Natural killer cell (primary cell): Measurements from ENCODE around the gene MTAP. TPM values are rescaled to one million over a fixed set of nuclear protein-coding genes. Genes with fewer than 3 reads are reported as not detected.

Experiments
- ATAC-seq, 3 donors: fragments of 150-1000 bp in 2 of 3; fragments of 200-7000 bp in 1 of 3; cut with Tn5 transposase; 1 replicate in 1 of 3; 2 replicates in 2 of 3; pipeline ENCODE4 v1.10.0; 2021; ENCODE audit warnings: mild to moderate bottlenecking in 2 of 3, moderate library complexity in 2 of 3
- DNase-seq, 2 donors: peaks; one replicate each; pipeline versions ENCODE4 v3.0.0 to v3.0.0-alpha.2; 2013 to 2021; ENCODE audit warnings: mixed read lengths in 1 of 2
- H3K27ac ChIP-seq: one replicate; pipeline ENCODE4 v1.5.1; 2013; ENCODE audit warnings: mild to moderate bottlenecking, low read length
- H3K27me3 ChIP-seq: one replicate; pipeline ENCODE4 v1.6.1; 2013; ENCODE audit warnings: low read length; ENCODE audit not compliant: control insufficient read depth, insufficient read depth
- H3K36me3 ChIP-seq: one replicate; pipeline ENCODE4 v1.6.1; 2013; ENCODE audit warnings: low read length; ENCODE audit not compliant: control insufficient read depth, insufficient read depth
- H3K4me1 ChIP-seq: one replicate; pipeline ENCODE4 v1.6.1; 2013; ENCODE audit warnings: low read length; ENCODE audit not compliant: control insufficient read depth, insufficient read depth
- H3K4me3 ChIP-seq: one replicate; pipeline ENCODE4 v1.5.1; 2013; ENCODE audit warnings: low read length
- H3K9me3 ChIP-seq: one replicate; pipeline ENCODE4 v1.6.1; 2013; ENCODE audit warnings: low read length; ENCODE audit not compliant: control insufficient read depth, insufficient read depth
- H3K27ac Mint-ChIP-seq, 2 donors: one replicate each; pipeline ENCODE4 v1.8.0; 2022; ENCODE audit warnings: mild to moderate bottlenecking in 2 of 2, mixed read lengths in 2 of 2, moderate library complexity in 1 of 2
- H3K27me3 Mint-ChIP-seq, 2 donors: one replicate each; pipeline ENCODE4 v1.8.0; 2022; ENCODE audit warnings: low read depth in 2 of 2, mixed read lengths in 2 of 2
- H3K36me3 Mint-ChIP-seq: one replicate; pipeline ENCODE4 v1.8.0; 2022; ENCODE audit warnings: mixed read lengths
- H3K4me1 Mint-ChIP-seq, 2 donors: one replicate each; pipeline ENCODE4 v1.8.0; 2022; ENCODE audit warnings: mixed read lengths in 2 of 2
- H3K4me3 Mint-ChIP-seq: one replicate; pipeline ENCODE4 v1.8.0; 2022; ENCODE audit warnings: mild to moderate bottlenecking, moderate library complexity, mixed read lengths
- H3K9me3 Mint-ChIP-seq, 2 donors: one replicate each; pipeline ENCODE4 v1.8.0; 2022; ENCODE audit warnings: mixed read lengths in 2 of 2
- CTCF ChIP-seq: fragments of 200-600 bp; IDR thresholded peaks from one replicate; pipeline ENCODE4 v1.8.0; 2022; ENCODE audit warnings: antibody characterized with exemption
- WGBS: methylation state at CpG from one replicate; pipeline ENCODE4 v1.1.7; 2013; ENCODE audit warnings: missing lambda C conversion rate; ENCODE audit not compliant: insufficient coverage; 5-methylcytosine and 5-hydroxymethylcytosine counted together
- intact Hi-C: fragments of 100-400 bp; cut with micrococcal nuclease; formaldehyde crosslinking; loops from one replicate; pipeline ENCODE4 v1.14.2; 2022
- total RNA-seq, 4 donors: library from RNA; stranded (reverse); fragments of 120-200 nt in 1 of 4; gene quantifications; one replicate each; pipeline versions ENCODE4 v1.2.3 to v1.2.4, GENCODE V29; 2013 to 2022

MTAP gene
- total RNA-seq, 3 donors from 2014 or later (not counting 1 experiment from before 2014, with no cell fraction given) = 19.4 to 20.7 (median 19.6) TPM

- Mint-ChIP-seq H3K27ac (peak overlapping the region in 1 of 2 donors; percentile 51), H3K27me3 (no peaks in the 10 kb centered on the region), H3K4me1 (peaks cover 0 to 23% of the 10 kb centered on the region in 2 donors), H3K36me3 (peaks cover 10% of the 10 kb centered on the region), H3K9me3 (no peaks in the 10 kb centered on the region), H3K4me3 (no peak overlapping the region)
- Histone ChIP-seq H3K4me3 (no peak overlapping the region), H3K4me1 (peaks cover 2% of the 10 kb centered on the region), H3K27me3 (no peaks in the 10 kb centered on the region), H3K36me3 (peaks cover 43% of the 10 kb centered on the region), H3K9me3 (no peaks in the 10 kb centered on the region), H3K27ac (no peak overlapping the region)
- intact Hi-C loops = no loop called here
- TF ChIP-seq CTCF = no peak
- 98% methylated on average over 11 of the region's 11 CpGs for WGBS
- DNase-seq (no peak), ATAC-seq (no peak)
Observed at GRCh38 chr9:21854594-21854993, 52.2 kb downstream of the MTAP start.

- ATAC-seq (no peak), DNase-seq (no peak)
- no peaks in the 10 kb centered on the region for H3K9me3 ChIP-seq
- Mint-ChIP-seq H3K4me1 (peaks cover 0 to 23% of the 10 kb centered on the region in 2 donors), H3K27ac (no peak overlapping the region), H3K27me3 (no peaks in the 10 kb centered on the region), H3K4me3 (no peak overlapping the region), H3K36me3 (peaks cover 10% of the 10 kb centered on the region), H3K9me3 (no peaks in the 10 kb centered on the region)
- TF ChIP-seq CTCF = no peak
- peaks cover 2% of the 10 kb centered on the region for H3K4me1 ChIP-seq
- 97% methylated on average over 5 of the region's 5 CpGs for WGBS
- intact Hi-C loops = no loop called here
- no peak overlapping the region for H3K27ac ChIP-seq
- H3K27me3 ChIP-seq = no peaks in the 10 kb centered on the region
- no peak overlapping the region for H3K4me3 ChIP-seq
- H3K36me3 ChIP-seq = peaks cover 53% of the 10 kb centered on the region
Observed at GRCh38 chr9:21856301-21857094, 54.1 kb downstream of the MTAP start.

- DNase-seq (no peak), ATAC-seq (no peak)
- Mint-ChIP-seq H3K4me1 (no peaks in the 10 kb centered on the region), H3K36me3 (peaks cover 6% of the 10 kb centered on the region), H3K27me3 (no peaks in the 10 kb centered on the region), H3K27ac (no peak overlapping the region), H3K4me3 (no peak overlapping the region), H3K9me3 (no peaks in the 10 kb centered on the region)
- Histone ChIP-seq H3K27me3 (no peaks in the 10 kb centered on the region), H3K9me3 (no peaks in the 10 kb centered on the region), H3K4me3 (no peak overlapping the region), H3K36me3 (peaks cover 41% of the 10 kb centered on the region), H3K27ac (no peak overlapping the region), H3K4me1 (no peaks in the 10 kb centered on the region)
- WGBS = 100% methylated on average over 1 of the region's 1 CpG
- TF ChIP-seq CTCF = no peak
- intact Hi-C loops = no loop called here
Observed at GRCh38 chr9:21862871-21863270, 60.4 kb downstream of the MTAP start.

- H3K27me3 ChIP-seq = no peaks in the 10 kb centered on the region
- H3K4me3 ChIP-seq = no peak overlapping the region
- WGBS = 95% methylated on average over 5 of the region's 5 CpGs
- H3K4me1 ChIP-seq = no peaks in the 10 kb centered on the region
- Mint-ChIP-seq H3K27me3 (no peaks in the 10 kb centered on the region), H3K27ac (no peak overlapping the region), H3K4me1 (no peaks in the 10 kb centered on the region), H3K9me3 (no peaks in the 10 kb centered on the region), H3K36me3 (peaks cover 6% of the 10 kb centered on the region), H3K4me3 (no peak overlapping the region)
- no peak overlapping the region for H3K27ac ChIP-seq
- intact Hi-C loops = no loop called here
- ATAC-seq (no peak), DNase-seq (no peak)
- H3K9me3 ChIP-seq = no peaks in the 10 kb centered on the region
- H3K36me3 ChIP-seq = peaks cover 27% of the 10 kb centered on the region
- TF ChIP-seq CTCF = no peak
Observed at GRCh38 chr9:21864505-21864904, 62.1 kb downstream of the MTAP start.
